ENCODE results near the gene KRTAP10-8. TPM values are rescaled to one million over a fixed set of nuclear protein-coding genes. Genes with fewer than 3 reads are reported as not detected.
"Not testable (repeated sequence)": the region's sequence is repeated elsewhere in the genome, so short reads cannot be mapped to it uniquely, and the experiment has no call there.

Gene KRTAP10-8
- total and polyA plus RNA-seq, 5 donors from 2014 or later = not detected

DNA sequence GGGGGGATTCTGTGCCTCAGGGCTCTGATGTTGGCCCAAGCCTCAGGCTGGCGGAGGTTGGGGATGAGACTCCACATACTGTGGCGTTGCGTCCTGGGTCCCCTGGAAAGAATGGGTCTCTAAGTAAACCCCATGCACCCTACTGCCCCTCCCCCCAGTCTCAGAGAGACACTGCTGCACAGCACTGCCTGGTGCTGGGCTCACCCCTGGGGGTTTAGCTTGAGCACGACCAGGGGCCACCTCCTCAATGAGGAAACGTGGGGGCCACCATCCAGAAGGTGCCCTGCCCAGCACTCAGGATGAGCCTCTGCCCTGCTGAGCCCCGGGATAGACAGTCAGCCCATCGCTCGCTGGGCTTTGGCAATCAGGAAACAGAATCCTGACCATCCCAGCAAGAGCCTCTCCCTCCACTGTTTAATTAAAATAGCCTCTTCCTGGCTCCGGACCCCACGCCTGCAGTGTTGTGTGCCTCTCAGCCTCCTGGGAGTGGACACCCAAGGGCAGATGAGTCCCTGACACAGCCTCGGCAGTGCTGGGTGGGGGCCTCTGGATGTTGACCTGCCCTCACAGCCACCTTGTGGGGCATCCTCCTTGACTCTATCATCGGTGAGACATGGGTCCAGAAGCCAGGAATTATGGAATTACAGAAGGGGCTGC is 41.9 kb upstream of the KRTAP10-8 start:
- no peak for ATAC-seq (ENCODE audit: low read depth in 2 of 2)
- no peaks in the 10 kb centered on the region for H3K9me3 ChIP-seq (ENCODE audit: control insufficient read depth in 2 of 2, low read length in 2 of 2)
- H3K4me3 ChIP-seq (ENCODE audit: low read depth, low read length) = no peak overlapping the region
- no peaks in the 10 kb centered on the region for H3K27me3 ChIP-seq (ENCODE audit: control insufficient read depth, insufficient read depth, low read length)
- peaks cover 10% of the 10 kb centered on the region for H3K4me1 ChIP-seq (ENCODE audit: control insufficient read depth, insufficient read depth, low read length, poor library complexity, severe bottlenecking)
- Mint-ChIP-seq H3K4me3 (no peak overlapping the region), H3K9me3 (peaks cover 0 to 3% (median 0%) of the 10 kb centered on the region in 7 donors), H3K36me3 (no peaks in the 10 kb centered on the region), H3K27me3 (peaks cover 14% of the 10 kb centered on the region), H3K27ac (peak overlapping the region in 1 of 3 donors; percentile 60), H3K4me1 (peaks cover 6 to 12% (median 6%) of the 10 kb centered on the region in 4 donors)
- no peak overlapping the region for H3K27ac ChIP-seq (ENCODE audit: insufficient read depth, low read length, poor library complexity, severe bottlenecking)
- H3K36me3 ChIP-seq (ENCODE audit: control insufficient read depth, insufficient read depth, low read length) = no peaks in the 10 kb centered on the region
- DNase-seq = no peak

DNA sequence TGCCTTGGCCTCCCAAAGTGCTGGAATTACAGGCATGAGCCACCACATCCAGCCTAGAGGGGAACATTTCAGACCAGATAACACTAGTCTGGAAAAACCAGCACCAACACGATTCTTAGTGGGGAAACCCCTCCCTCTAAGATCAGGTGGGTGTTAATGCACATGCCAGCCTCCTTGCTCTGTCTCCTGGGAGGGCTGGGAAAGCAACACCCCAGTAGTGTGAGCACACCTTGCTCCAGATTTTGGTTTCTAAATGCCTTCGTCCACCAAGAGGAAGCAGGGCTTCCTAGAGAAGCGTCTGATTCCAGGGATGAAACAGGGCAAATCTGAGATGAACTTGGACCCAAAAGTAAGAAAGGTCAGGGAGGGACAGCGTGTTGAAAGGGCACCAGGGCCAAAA is 40.6 kb upstream of the KRTAP10-8 start:
- no peak overlapping the region for H3K27ac ChIP-seq (ENCODE audit: insufficient read depth, low read length, poor library complexity, severe bottlenecking)
- no peaks in the 10 kb centered on the region for H3K36me3 Mint-ChIP-seq
- no peak overlapping the region for H3K4me3 Mint-ChIP-seq
- H3K27ac Mint-ChIP-seq = no peak overlapping the region
- H3K36me3 ChIP-seq (ENCODE audit: control insufficient read depth, insufficient read depth, low read length) = no peaks in the 10 kb centered on the region
- ATAC-seq (ENCODE audit: low read depth in 2 of 2) = no peak
- H3K9me3 Mint-ChIP-seq = peaks cover 0 to 6% (median 1%) of the 10 kb centered on the region in 7 donors
- peaks cover 0 to 7% (median 0%) of the 10 kb centered on the region in 4 donors for H3K4me1 Mint-ChIP-seq
- no peaks in the 10 kb centered on the region for H3K27me3 ChIP-seq (ENCODE audit: control insufficient read depth, insufficient read depth, low read length)
- H3K27me3 Mint-ChIP-seq = peaks cover 23% of the 10 kb centered on the region
- H3K9me3 ChIP-seq (ENCODE audit: control insufficient read depth in 2 of 2, low read length in 2 of 2) = no peaks in the 10 kb centered on the region
- no peak for DNase-seq
- H3K4me3 ChIP-seq (ENCODE audit: low read depth, low read length) = no peak overlapping the region
- peaks cover 5% of the 10 kb centered on the region for H3K4me1 ChIP-seq (ENCODE audit: control insufficient read depth, insufficient read depth, low read length, poor library complexity, severe bottlenecking)

DNA sequence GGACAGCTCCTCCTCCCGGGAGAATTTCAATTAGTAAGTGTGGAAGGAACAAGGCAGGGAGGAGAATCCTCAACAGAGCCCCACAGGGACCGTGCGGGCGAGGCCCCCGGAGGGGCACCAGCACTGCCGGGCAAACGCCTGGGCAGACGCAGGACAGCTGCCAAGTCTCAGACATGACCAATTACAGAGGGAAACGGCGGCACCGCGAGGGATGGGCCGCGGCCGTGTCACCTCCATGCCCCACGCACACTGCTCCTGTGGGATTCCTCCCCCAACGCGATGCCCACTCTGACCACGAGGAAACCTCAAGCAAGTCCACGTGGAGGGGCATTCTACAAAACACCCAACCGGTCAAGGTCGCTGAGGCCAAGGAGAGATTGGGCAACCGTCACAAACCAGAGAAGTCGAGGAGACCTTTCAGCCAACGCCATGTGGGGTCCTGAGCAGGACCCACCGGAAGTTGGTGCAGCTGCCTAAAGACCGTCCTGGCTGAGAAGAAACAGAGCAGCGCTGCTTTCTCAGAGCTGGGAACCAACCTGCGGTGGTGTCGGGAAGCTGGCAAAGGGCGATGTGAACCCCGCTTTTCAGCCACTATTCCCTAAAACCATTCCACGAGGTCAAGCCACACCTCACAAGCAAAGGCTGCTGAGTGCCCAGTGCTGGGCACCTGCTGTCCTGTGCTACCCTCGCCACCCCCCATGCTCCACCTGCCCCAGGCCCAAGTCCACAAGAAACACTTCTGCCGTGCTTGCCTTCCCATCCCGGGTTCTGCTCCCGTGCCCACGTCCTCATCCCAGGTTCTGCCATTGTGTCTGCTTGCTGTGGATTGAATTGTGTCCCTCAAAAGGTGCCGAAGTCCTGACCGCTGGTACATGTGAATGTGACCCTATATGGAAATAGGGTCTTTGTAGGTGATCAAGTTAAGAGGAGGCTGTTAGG is 39.8 kb upstream of the KRTAP10-8 start:
- Mint-ChIP-seq H3K27ac (no peak overlapping the region), H3K9me3 (peaks cover 0 to 11% (median 3%) of the 10 kb centered on the region in 7 donors), H3K36me3 (peaks cover 3% of the 10 kb centered on the region), H3K4me3 (no peak overlapping the region), H3K27me3 (peaks cover 23% of the 10 kb centered on the region), H3K4me1 (peaks cover 0 to 7% (median 0%) of the 10 kb centered on the region in 4 donors)
- H3K4me3 ChIP-seq (ENCODE audit: low read depth, low read length) = no peak overlapping the region
- H3K36me3 ChIP-seq (ENCODE audit: control insufficient read depth, insufficient read depth, low read length) = no peaks in the 10 kb centered on the region
- peaks cover 5% of the 10 kb centered on the region for H3K4me1 ChIP-seq (ENCODE audit: control insufficient read depth, insufficient read depth, low read length, poor library complexity, severe bottlenecking)
- ATAC-seq (ENCODE audit: low read depth in 2 of 2) = no peak
- DNase-seq = no peak
- peaks cover 6 to 8% of the 10 kb centered on the region in 2 experiments for H3K9me3 ChIP-seq (ENCODE audit: control insufficient read depth in 2 of 2, low read length in 2 of 2)
- no peak overlapping the region for H3K27ac ChIP-seq (ENCODE audit: insufficient read depth, low read length, poor library complexity, severe bottlenecking)
- no peaks in the 10 kb centered on the region for H3K27me3 ChIP-seq (ENCODE audit: control insufficient read depth, insufficient read depth, low read length)

DNA sequence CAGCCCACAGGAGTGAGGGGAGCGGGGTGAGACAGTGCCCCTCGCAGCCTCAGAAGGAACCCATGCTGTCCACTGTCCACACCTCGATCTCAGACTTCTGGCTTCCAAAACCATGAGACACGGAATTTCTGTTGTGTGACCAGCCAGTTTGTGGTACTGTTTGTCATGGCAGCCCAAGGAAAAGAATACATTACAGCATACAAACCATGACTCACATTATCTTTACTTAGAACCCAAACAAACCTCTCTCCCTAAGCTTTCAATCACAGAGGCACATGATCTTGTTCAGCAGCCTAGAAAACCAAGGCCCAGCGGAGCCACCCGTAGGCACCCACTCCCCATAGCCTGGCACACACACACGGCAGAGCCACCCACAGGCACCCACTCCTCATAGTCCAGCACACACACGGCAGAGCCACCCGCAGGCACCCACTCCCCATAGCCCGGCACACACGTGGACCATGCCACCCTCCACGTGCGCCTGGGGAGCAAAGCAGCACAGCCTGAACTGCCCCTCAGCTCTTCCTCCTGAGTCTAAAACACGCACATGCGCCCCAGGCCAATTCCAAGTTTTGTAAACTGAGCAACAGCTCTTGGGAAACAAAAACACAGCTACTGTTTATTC is 38.8 kb upstream of the KRTAP10-8 start:
- ATAC-seq (ENCODE audit: low read depth in 2 of 2) = no peak
- Histone ChIP-seq H3K27ac (ENCODE audit: insufficient read depth, low read length, poor library complexity, severe bottlenecking) (no peak overlapping the region), H3K4me1 (ENCODE audit: control insufficient read depth, insufficient read depth, low read length, poor library complexity, severe bottlenecking) (peaks cover 5% of the 10 kb centered on the region), H3K36me3 (ENCODE audit: control insufficient read depth, insufficient read depth, low read length) (no peaks in the 10 kb centered on the region), H3K9me3 (ENCODE audit: control insufficient read depth in 2 of 2, low read length in 2 of 2) (peaks cover 11 to 12% of the 10 kb centered on the region in 2 experiments), H3K27me3 (ENCODE audit: control insufficient read depth, insufficient read depth, low read length) (no peaks in the 10 kb centered on the region), H3K4me3 (ENCODE audit: low read depth, low read length) (no peak overlapping the region)
- H3K27me3 Mint-ChIP-seq = peaks cover 23% of the 10 kb centered on the region
- peak overlapping the region in 1 of 3 donors; percentile 73 for H3K27ac Mint-ChIP-seq
- peaks cover 6% of the 10 kb centered on the region for H3K36me3 Mint-ChIP-seq
- H3K4me1 Mint-ChIP-seq = peaks cover 0 to 7% (median 0%) of the 10 kb centered on the region in 4 donors
- H3K4me3 Mint-ChIP-seq = no peak overlapping the region
- peaks cover 0 to 18% (median 1%) of the 10 kb centered on the region in 7 donors for H3K9me3 Mint-ChIP-seq
- DNase-seq = no peak

DNA sequence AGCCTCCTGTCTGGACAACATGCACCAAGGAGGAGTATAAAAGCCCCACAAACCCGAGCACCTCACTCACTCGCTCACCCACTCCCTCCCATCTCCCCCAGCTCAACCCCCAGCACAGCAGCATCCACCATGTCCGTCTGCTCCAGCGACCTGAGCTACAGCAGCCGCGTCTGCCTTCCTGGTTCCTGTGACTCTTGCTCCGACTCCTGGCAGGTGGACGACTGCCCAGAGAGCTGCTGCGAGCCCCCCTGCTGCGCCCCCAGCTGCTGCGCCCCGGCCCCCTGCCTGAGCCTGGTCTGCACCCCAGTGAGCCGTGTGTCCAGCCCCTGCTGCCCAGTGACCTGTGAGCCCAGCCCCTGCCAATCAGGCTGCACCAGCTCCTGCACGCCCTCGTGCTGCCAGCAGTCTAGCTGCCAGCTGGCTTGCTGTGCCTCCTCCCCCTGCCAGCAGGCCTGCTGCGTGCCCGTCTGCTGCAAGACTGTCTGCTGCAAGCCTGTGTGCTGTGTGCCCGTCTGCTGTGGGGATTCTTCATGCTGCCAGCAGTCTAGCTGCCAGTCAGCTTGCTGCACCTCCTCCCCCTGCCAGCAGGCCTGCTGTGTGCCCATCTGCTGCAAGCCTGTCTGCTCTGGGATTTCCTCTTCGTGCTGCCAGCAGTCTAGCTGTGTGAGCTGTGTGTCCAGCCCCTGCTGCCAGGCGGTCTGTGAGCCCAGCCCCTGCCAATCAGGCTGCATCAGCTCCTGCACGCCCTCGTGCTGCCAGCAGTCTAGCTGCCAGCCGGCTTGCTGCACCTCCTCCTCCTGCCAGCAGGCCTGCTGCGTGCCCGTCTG is 38.0 kb upstream of the KRTAP10-8 start, which contains the start of gene KRTAP10-4:
KRTAP10-4 (plus strand) TSS at position 100 of the 827 bp plus-strand sequence; CDS start at position 130, 30 bp downstream.
- Mint-ChIP-seq H3K27me3 (peaks cover 27% of the 10 kb centered on the region), H3K27ac (peak within 1 kb of the TSS in 1 of 3 donors; percentile 73), H3K9me3 (peaks cover 0 to 19% (median 1%) of the 10 kb centered on the region in 7 donors)
- not testable (repeated sequence) for H3K36me3 ChIP-seq (ENCODE audit: control insufficient read depth, insufficient read depth, low read length); H3K27ac ChIP-seq (ENCODE audit: insufficient read depth, low read length, poor library complexity, severe bottlenecking); H3K36me3 Mint-ChIP-seq; H3K4me1 Mint-ChIP-seq; DNase-seq; H3K4me3 Mint-ChIP-seq; ATAC-seq (ENCODE audit: low read depth in 2 of 2); H3K27me3 ChIP-seq (ENCODE audit: control insufficient read depth, insufficient read depth, low read length); H3K4me1 ChIP-seq (ENCODE audit: control insufficient read depth, insufficient read depth, low read length, poor library complexity, severe bottlenecking); H3K4me3 ChIP-seq (ENCODE audit: low read depth, low read length)
- H3K9me3 ChIP-seq (ENCODE audit: control insufficient read depth in 2 of 2, low read length in 2 of 2) = peaks cover 11 to 12% of the 10 kb centered on the region in 2 experiments

DNA sequence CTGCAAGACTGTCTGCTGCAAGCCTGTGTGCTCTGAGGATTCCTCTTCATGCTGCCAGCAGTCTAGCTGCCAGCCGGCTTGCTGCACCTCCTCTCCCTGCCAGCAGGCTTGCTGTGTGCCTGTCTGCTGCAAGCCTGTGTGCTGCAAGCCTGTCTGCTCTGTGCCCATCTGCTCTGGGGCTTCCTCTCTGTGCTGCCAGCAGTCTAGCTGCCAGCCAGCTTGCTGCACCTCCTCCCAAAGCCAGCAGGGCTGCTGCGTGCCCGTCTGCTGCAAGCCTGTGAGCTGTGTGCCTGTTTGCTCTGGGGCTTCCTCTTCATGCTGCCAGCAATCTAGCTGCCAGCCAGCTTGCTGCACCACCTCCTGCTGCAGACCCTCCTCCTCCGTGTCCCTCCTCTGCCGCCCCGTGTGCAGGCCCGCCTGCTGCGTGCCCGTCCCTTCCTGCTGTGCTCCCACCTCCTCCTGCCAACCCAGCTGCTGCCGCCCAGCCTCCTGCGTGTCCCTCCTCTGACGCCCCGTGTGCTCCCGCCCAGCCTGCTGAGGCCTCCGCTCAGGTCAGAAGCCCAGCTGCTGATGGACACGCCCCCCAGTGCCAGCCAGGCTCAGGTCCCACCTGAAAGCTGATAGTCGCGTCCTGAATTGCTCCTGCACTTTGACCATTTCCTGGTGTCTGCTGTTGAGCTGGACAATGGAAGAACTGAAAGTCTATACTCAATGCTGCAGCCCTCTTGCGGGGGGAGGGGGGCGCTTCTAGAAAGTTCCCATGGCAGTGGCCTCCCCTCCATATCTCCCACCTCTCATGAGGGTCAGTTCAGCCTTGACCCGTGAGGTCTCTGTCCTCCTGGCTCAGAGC is 37.2 kb upstream of the KRTAP10-8 start:
- H3K27me3 Mint-ChIP-seq = peaks cover 32% of the 10 kb centered on the region
- no peak for ATAC-seq (ENCODE audit: low read depth in 2 of 2)
- DNase-seq = no peak
- H3K27ac ChIP-seq (ENCODE audit: insufficient read depth, low read length, poor library complexity, severe bottlenecking) = no peak overlapping the region
- peaks cover 11 to 12% of the 10 kb centered on the region in 2 experiments for H3K9me3 ChIP-seq (ENCODE audit: control insufficient read depth in 2 of 2, low read length in 2 of 2)
- peak overlapping the region in 1 of 3 donors; percentile 36 for H3K27ac Mint-ChIP-seq
- no peak overlapping the region for H3K4me3 Mint-ChIP-seq
- peaks cover 0 to 5% (median 0%) of the 10 kb centered on the region in 4 donors for H3K4me1 Mint-ChIP-seq
- H3K4me3 ChIP-seq (ENCODE audit: low read depth, low read length) = no peak overlapping the region
- no peaks in the 10 kb centered on the region for H3K27me3 ChIP-seq (ENCODE audit: control insufficient read depth, insufficient read depth, low read length)
- H3K4me1 ChIP-seq (ENCODE audit: control insufficient read depth, insufficient read depth, low read length, poor library complexity, severe bottlenecking) = peaks cover 5% of the 10 kb centered on the region
- peaks cover 6% of the 10 kb centered on the region for H3K36me3 Mint-ChIP-seq
- peaks cover 0 to 22% (median 4%) of the 10 kb centered on the region in 7 donors for H3K9me3 Mint-ChIP-seq
- H3K36me3 ChIP-seq (ENCODE audit: control insufficient read depth, insufficient read depth, low read length) = no peaks in the 10 kb centered on the region
